NCI-H2227 treated with DMSO at 0.1 percent for 48 hours (cell line): ENCODE results near the gene GLRX3.

Experiments
- DNase-seq: peaks from one replicate; lab custom pipeline; 2025; lab: John Stamatoyannopoulos, UW

Gene GLRX3

GRCh38 chr10:130137659-130138478 is 1.7 kb downstream of the GLRX3 start:
- DNase-seq, result no peak

DNA sequence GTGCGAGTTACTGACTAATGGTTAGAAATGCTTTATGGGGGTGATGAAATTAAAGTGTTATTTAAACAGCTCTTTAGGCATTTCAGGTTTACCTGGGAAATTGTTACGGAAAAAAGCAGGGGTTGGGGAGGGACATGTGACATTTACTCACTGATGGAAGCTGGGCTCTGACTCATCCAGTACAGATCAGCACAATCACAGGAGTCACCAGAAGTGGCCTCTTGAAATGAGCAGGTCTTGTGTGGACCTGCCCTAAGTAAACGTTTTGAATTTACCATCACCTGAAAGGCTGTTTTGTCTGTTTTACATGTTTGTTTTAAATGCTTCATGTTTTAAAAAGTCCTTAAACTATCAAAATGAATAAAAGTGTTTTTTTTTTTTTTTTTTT is 2.3 kb downstream of the GLRX3 start:
- DNase-seq, result no peak

- no peak for DNase-seq
Measured at GRCh38 chr10:130140425-130140824, 4.2 kb downstream of the GLRX3 start.

GRCh38 chr10:130141038-130141437 is 4.8 kb downstream of the GLRX3 start:
- DNase-seq, result no peak

DNA sequence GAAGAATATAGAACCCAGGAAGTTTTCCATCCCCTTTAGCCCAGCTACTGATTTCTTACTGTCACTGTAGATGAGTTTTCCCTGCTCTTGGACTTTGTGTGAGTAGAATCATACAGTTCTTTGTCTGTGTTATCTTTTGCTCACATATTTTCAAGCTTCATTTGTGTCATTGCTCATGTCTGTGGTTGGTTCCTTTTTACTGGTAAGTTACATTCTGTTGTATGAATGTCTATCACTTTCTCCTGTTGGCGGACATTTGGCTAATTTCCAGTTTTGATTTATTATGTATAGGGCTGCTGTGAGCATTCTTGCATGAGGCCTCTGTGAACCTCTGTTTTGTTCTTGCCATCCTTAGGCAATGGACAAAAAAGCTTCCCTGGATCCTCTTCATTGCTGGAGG is 5.3 kb downstream of the GLRX3 start:
- no peak for DNase-seq

DNA sequence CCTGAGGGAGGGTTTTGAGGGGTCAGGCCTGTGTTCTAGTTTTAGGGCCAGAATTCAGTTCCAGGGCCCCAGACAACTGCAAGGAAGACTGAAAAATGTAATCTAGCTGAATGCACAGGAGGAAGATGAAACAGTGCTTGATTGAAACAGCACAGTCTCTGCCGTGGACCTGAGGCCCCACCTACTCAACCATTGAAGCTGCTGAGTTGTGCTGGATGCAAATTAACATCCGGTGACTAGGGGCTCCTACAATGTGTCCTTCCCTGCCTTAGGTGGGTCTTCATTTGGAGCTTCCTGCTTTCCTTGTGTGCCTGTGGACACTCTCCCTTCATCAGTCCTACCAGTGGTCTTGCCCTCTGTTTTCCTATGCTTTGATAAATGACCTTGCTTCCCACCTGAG is 5.7 kb downstream of the GLRX3 start:
- no peak for DNase-seq

GRCh38 chr10:130146042-130146441 is 9.9 kb downstream of the GLRX3 start:
- no peak for DNase-seq

- no peak for DNase-seq
Measured at GRCh38 chr10:130159192-130159794, 23.1 kb downstream of the GLRX3 start.

- DNase-seq, result no peak
Measured at GRCh38 chr10:130160775-130161174, 24.6 kb downstream of the GLRX3 start.

DNA sequence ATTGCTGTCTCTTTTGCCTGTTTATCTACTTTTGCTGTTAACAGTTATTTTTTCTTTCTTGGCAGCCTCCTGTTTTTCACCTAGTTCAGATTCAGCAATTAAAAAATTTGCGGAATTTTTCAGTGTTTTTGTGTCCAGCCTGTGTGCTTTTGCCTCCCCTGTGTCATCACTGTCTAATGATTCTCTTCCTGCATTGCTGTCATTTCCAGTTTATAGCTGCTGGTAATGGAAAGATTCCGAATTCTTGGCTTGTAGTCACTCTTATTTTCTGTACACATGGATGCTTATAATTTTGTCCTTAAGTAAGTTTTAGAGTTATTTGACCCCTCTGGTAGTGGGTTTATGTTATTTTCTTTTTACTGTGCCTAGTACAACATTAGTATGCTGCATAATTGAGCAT is 25.1 kb downstream of the GLRX3 start:
- no peak for DNase-seq

- DNase-seq, result no peak
Measured at GRCh38 chr10:130167193-130167592, 31.0 kb downstream of the GLRX3 start.

DNA sequence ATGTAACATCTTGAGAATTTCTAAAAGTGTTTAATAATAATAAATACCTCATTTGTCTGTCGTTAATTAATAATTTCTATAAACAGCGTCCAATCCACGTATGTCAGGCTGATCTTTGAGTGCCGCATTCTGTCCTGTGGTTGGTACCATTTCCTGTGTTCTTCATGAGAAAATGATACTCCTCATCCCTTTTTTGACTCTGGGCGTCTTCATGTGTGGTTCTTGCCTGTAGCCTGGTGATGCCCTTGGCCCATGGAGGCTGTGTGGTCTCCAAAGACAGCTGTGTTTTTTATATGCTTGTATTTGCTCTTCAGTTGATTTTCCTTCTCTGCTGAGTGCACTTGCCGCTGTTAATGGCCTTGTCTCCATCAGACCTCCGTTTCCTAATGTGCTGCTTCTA is 31.5 kb downstream of the GLRX3 start:
- DNase-seq, result no peak

DNA sequence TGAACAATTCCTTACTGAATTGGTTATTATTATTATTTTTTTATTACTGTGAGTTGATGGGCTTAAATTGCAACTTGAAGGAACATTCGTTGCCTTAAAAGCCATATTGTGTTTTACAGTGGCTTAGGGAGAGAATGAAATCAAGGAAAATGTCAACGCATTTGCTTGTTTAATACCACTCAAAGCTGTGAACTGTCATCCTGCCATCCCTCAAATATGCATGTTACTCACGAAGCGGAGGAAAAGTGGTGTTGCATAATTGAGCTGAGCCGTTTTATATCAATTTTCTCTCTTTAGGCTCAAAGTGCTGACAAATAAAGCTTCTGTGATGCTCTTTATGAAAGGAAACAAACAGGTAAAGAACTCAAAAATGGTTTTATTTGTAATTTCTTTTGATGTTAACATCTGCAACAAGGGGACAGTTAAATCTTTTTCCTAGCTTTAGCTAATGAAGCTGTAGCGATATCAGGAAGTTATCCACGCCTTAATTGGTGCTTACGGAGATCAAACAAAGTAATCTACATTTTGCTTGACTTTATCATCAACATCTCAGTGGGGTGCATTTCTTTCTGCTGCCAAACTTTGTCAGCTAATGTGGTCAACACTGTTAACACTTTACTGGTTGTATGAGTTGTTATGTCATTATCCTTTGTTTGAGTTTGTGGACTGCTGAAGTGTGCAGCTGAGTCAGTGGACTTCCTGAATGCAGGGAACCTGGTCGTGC is 33.1 kb downstream of the GLRX3 start:
- no peak for DNase-seq

DNA sequence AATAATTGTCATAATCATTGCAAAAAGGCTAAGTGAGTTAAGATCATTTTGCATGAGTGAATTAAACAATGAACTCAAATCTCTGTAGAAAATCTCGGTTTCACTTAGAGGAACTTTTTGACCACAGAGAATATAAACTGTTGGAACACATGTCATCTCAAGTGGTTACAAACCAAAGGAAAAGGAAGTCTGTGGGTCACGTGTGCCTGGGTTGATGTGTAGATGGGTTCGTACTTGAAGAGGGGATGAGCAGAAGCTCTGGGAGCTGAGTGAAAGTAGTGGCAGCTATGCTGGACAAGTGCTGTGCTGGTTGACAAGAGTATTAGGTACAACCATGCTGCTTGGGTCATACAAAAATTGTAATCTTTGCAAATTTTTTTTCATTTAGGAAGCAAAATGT is 35.0 kb downstream of the GLRX3 start:
- DNase-seq, result no peak

GRCh38 chr10:130174328-130174727 is 38.1 kb downstream of the GLRX3 start:
- no peak for DNase-seq

DNA sequence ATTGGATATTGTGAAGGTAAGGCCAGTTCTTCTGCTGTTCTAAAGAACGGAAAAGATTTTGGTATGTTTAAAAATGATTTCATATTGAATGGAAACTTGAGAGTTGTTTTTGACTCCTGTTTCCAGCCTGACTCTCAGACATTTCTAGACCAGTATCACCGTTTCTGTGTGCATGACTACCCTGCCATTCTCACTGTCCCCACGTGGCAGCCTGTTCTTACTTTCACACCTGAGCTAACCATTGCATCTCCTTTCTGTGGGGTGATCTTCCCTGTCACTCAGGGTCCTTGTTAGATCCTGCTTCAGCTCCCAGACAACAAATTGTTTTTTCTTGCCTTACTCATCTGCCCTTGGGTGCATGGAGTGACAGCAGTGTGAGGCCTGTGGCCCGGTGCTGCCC is 38.9 kb downstream of the GLRX3 start:
- DNase-seq, result no peak

DNA sequence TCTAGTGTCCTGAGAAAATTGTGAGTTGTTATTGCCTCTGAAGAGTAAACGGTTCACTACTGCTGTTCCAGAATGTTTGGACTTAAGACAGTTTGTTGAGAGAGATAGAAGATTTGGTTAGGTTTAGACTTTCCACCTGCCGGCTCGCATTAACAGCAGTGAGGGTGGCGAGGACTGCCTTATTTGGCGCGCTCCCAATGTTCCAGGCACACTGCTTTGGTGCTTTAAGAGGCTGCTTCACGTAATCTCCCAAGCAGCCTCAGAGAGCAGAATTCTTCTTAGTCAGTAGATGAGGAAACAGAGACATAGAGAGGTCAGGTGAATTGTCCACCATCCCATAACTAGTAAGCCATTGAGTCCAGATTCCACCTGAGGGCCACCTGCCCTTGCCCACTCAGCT is 41.1 kb downstream of the GLRX3 start:
- no peak for DNase-seq

DNA sequence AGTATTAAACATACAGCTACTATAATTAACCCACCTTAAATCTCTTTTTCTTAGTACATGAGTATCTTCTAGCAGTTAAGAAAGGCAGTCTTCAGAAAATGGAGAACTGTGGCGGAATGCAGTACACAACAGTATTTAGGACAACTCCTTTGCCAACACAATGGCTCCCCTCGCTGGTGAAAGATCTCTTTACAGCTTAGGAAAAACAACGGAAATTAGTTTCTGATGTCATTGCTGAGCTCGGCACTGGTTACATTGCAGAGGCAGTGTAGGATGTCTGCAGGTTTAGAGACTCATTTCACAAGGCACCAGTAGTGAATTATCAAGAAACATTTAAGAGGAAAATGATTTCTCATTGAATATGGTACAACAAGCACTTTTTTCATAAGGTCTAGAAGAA is 43.4 kb downstream of the GLRX3 start:
- DNase-seq, result peak; percentile 13

- no peak for DNase-seq
Measured at GRCh38 chr10:130180416-130180815, 44.2 kb downstream of the GLRX3 start.

DNA sequence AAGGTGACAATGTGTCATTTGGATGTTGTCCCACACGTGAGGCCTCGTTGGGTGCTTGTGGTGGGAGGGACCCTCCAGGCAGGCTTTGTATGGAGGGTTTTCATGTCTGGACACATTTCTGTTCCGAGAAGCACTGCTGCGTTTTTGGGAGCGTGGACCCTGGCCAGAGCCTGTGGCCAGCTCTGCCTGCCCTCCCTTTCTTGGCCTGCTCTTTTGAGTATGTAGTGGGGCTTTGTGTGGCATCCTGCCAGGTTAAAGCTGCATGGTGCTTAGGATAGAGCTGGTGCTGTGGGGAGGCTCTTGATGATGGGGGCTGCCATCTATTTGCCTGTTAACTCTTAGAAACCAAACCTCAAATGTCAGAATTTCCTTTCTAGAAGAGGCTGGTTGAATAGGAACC is 45.7 kb downstream of the GLRX3 start:
- no peak for DNase-seq

DNA sequence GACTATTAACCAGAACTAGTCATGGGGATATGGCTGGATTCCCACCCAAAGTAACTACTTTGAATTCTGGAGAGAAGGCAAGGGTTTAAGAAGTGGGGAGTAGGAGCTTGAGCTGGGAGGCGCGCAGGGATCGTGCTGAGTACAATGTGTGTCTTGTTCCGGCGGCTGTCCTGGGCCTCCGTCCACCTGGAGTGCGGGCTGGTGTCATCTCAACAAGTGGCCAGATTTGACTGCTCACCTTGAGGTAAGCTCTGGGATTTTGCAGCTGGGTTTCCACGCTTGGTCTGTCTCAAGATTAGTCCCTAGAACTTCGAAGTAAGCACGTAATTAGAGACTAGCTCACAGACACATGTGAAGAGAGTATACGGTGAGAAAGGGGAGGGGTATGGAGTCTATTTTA is 49.4 kb downstream of the GLRX3 start:
- no peak for DNase-seq

- DNase-seq, result no peak
Measured at GRCh38 chr10:130188195-130189175, 52.3 kb downstream of the GLRX3 start.
